Keratinocyte (primary cell): ENCODE data around the gene MLF2.

Experiments
- EZH2 ChIP-seq: IDR thresholded peaks from one replicate; pipeline ENCODE4 v1.6.1; 2012; ENCODE audit warnings: inconsistent platforms, mild to moderate bottlenecking, low read length, moderate library complexity
- TF ChIP-seq, protein P1 (sequence below), 3 experiments: IDR thresholded peaks in 1 of 3; conservative IDR thresholded peaks in 1 of 3; optimal IDR thresholded peaks in 1 of 3; 2 replicates in 2 of 3; 3 replicates in 1 of 3; pipeline versions ENCODE3 to v1.5.1; 2011; ENCODE audit warnings: low read length in 3 of 3, mild to moderate bottlenecking in 3 of 3, moderate library complexity in 2 of 3, control low read depth in 1 of 3, inconsistent platforms in 1 of 3; ENCODE audit not compliant: insufficient read depth in 2 of 3; ENCODE audit errors: extremely low read depth in 1 of 3

DNA sequence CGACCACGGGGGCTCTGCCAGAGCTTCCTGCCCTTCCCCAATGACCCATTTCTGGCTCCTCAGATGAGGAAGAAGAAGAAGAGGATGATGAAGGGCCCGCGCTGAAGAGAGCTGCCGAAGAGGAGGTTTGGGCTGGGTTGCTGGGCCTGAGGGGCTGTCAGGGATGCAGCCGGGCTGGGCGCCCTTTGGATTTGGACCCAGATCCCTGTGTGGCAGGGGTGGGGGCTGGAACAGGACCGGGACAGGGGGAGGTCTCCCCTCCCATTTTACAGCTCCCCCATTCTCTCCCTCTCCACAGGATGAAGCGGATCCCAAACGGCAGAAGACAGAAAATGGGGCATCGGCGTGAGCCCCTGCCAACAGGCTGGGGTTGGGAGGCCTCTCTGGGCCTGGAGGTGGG, 17.2 kb upstream of the MLF2 start:
- TF ChIP-seq, protein P1, sequence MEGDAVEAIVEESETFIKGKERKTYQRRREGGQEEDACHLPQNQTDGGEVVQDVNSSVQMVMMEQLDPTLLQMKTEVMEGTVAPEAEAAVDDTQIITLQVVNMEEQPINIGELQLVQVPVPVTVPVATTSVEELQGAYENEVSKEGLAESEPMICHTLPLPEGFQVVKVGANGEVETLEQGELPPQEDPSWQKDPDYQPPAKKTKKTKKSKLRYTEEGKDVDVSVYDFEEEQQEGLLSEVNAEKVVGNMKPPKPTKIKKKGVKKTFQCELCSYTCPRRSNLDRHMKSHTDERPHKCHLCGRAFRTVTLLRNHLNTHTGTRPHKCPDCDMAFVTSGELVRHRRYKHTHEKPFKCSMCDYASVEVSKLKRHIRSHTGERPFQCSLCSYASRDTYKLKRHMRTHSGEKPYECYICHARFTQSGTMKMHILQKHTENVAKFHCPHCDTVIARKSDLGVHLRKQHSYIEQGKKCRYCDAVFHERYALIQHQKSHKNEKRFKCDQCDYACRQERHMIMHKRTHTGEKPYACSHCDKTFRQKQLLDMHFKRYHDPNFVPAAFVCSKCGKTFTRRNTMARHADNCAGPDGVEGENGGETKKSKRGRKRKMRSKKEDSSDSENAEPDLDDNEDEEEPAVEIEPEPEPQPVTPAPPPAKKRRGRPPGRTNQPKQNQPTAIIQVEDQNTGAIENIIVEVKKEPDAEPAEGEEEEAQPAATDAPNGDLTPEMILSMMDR (optimal IDR thresholded peaks at IDR 0.05 in 1 of 3, IDR thresholded peaks at IDR 0.05 in 1 of 3, conservative IDR thresholded peaks at IDR 0.05 in 1 of 3; ENCODE audit: extremely low read depth in 1 of 3, insufficient read depth in 2 of 3, low read length in 3 of 3), result no peak
- TF ChIP-seq EZH2, result no peak
